Measurements from ENCODE around the gene MED27. TPM values are rescaled to one million over a fixed set of nuclear protein-coding genes. Genes with fewer than 3 reads are reported as not detected.

MED27 gene
- polyA plus RNA-seq, 3 donors = 23.4 to 24.5 (median 23.6) TPM

GRCh38 chr9:131824155-131824594 lies 255.5 kb downstream of the MED27 start:
- DNase-seq (ENCODE audit: low read depth in 3 of 3, low spot score in 2 of 3) = no peak

- no peak for DNase-seq (ENCODE audit: low read depth in 3 of 3, low spot score in 2 of 3)
These were observed 255.9 kb downstream of the MED27 start for GRCh38 chr9:131823701-131824146.

- DNase-seq (ENCODE audit: low read depth in 3 of 3, low spot score in 2 of 3) = no peak
These were observed 261.6 kb downstream of the MED27 start for GRCh38 chr9:131818089-131818488.

DNA sequence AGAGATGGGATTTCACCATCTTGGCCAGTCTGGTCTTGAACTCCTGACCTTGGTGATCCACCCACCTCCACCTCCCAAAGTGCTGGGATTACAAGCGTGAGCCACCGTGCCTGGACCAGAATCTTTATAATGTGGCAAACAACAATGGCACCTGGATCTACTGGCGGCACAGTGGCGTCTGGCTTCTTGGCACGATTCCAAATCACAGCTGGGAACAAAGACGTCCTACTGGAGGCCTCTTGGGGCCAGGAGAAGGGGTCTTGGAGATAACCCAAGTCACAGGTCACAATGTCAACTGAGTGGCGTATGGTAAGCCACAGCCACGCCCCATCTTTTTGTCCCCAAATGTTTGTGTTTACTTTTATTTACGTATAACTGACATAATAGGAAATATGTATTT lies 262.0 kb downstream of the MED27 start:
- DNase-seq (ENCODE audit: low read depth in 3 of 3, low spot score in 2 of 3) = no peak

GRCh38 chr9:131817073-131817472 lies 262.6 kb downstream of the MED27 start:
- no peak for DNase-seq (ENCODE audit: low read depth in 3 of 3, low spot score in 2 of 3)

GRCh38 chr9:131815970-131816873 lies 263.4 kb downstream of the MED27 start:
- no peak for DNase-seq (ENCODE audit: low read depth in 3 of 3, low spot score in 2 of 3)

DNA sequence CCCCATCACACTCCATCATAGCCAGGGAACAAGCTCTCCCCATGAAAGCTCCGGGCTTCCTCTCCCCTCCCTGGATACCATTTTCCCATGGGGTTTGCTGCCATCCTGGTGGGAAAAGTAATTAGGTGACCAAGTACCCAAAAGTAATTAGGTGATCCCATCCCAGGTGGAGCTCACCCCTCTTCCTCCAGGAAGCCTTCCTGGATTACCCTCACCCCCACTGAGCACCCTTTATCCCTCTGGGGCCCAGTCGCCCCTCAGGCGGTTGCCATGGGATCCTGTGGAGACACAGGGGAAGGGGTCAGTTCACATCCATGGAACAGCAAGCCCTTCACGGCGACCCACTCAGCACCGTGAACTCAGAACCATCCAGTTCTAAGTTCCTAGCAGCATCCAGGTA lies 265.0 kb downstream of the MED27 start:
- no peak for DNase-seq (ENCODE audit: low read depth in 3 of 3, low spot score in 2 of 3)

- DNase-seq (ENCODE audit: low read depth in 3 of 3, low spot score in 2 of 3) = no peak
These were observed 266.6 kb downstream of the MED27 start for GRCh38 chr9:131813116-131813515.

DNA sequence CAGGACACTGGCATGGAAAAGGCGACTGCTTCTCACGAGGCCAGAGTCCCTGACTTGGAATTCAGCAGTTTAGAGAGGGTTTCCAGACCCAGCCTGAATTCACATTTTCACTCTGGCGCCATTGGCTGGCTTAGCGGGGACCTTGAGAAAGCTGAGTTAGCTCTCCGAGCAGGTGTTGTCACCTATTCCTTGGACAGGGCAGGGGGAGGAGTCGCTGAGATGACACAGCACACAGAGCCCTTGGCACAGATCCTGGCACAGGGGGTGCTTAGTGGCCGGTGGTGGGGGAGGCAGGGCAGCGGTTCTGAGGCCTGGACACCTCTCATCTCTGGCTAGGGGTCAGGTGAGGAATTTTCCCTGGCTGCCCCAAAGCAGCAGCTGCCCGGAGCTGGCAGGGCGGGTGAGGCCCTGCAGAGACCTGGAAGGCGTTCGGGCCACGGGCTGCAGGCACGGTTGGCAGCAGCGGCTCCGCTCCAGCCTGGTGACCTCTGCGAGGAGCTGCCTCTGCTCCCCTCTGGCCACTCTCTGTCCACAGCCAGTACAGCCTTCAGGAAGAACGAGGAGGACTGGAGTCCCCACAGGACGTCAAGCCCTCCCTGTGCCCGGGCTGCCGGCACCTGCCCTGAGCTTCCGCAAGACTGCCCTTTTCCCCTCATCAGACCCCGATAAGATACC lies 267.4 kb downstream of the MED27 start:
- DNase-seq (ENCODE audit: low read depth in 3 of 3, low spot score in 2 of 3) = no peak

DNA sequence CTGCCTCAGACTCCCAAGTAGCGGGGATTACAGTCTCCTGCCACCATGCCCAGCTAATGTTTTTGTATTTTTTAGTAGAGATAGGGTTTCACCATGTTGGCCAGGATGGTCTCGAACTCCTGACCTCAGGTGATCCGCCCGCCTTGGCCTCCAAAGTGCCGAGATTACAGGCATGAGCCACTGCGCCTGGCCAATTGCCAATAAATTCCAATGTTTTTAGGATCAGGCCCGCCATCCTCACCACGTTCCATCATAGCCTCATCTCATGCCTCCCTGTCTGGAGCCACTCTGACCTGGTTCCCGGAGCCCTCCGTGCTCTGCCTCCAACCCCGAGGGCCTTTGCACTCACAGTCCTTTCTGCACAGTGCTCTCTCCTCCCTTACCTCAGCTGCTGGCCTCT lies 268.3 kb downstream of the MED27 start:
- no peak for DNase-seq (ENCODE audit: low read depth in 3 of 3, low spot score in 2 of 3)

DNA sequence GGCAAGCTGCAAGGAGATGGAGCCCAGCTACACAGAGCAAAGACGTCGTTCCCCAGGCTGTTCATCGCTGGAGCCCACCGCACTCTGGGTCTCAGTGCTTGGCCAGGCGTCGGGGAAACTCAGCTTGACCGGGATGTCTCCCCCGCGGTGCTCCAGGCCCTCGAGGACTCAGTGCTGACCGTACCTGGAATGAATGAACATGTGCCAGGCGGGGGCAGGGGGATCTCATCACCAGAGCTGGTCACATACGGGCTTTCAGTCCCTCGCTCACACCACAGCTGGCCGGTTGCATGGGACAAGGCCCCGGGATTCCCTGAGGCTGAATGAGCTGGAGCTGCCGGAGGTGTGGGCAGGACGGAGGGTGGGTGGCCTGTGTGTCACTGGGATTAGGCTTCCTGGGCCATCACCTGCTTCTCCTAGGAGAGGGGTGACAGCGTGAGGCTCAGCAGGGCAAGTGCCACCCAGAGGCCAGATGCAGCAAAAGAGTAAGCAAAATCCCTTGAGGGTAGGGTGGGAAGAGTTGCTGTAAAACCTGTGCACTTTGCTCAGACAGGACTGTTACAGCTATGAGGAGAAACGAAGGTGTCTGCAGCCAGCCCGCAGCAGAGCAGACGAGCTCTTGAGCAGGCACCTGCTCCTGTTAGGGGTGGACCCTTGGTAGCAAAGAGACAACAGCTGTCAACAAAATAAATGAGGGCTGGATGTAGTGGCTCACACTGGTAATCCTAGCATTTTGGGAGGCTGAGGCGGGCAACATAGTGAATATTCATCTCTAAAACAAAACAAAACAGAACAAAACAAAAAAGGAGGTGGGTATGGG lies 269.1 kb downstream of the MED27 start:
- no peak for DNase-seq (ENCODE audit: low read depth in 3 of 3, low spot score in 2 of 3)

Other genes with a start within 250 kb of the MED27 start
- under 1 TPM; 0.10 to 0.46 (median 0.23) TPM for gene NTNG2, start 82.2 kb upstream of the MED27 start, polyA plus RNA-seq (ENCODE audit: insufficient read length in 3 of 3)

Data from right renal cortex interstitium (tissue), 3 donors.